Measurements from ENCODE around the gene LLGL1.

The LLGL1 gene

DNA sequence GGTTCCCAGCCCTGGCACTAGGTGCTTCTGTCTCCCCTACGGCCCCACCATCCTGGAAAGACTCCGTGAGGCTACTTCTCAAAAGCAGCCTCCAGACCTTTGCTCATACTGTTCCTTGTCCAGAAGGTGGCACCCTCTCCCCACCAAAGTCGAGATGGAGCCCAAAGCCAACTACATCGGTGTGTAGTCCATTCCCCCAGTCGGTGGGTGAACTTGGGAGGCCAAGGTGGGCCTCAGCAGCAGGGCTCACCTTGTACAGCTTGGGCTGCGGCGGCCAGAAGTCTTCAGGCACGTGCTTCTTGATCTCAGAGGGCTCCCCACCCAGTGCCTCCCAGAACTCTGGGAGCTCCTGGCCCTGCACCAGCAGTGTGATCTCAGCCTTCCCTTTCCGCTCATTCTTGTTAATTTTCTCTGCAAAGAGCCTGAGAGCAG lies 22.9 kb downstream of the LLGL1 start:
- peaks cover 68% of the 10 kb centered on the region for H3K36me3 ChIP-seq (ENCODE audit: insufficient read depth, low read length)

DNA sequence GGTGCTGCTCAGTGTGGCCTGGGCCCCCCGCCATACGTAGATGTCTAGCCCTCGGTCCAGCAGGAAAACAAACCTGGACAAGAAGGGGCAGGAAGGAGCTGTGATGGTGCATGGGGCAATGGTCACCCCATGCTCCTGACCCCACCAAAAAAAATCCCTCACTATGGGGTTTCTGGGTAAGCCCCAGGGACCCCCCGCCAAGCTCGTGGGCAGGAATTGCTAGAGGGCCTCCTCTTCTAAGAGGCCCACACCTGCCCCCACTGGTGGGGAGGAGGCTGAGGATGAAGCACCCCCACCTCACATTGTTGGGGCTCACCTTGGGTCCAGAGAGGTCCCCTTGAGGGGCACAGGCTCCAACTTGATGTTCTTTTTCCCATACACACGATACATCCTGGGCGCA lies 23.4 kb downstream of the LLGL1 start:
- H4K20me1 ChIP-seq (ENCODE audit: insufficient read depth, low read length): no peaks in the 10 kb centered on the region

More for the DNA sequence above, 22.9 kb downstream of the LLGL1 start:
- no peak overlapping the region for H2AFZ ChIP-seq (ENCODE audit: low read length)
- H3K9me3 ChIP-seq (ENCODE audit: low read length): no peaks in the 10 kb centered on the region
- no peak for TF ChIP-seq EZH2 (IDR thresholded peaks at IDR 0.05; ENCODE audit: borderline replicate concordance, low read length)
- TF ChIP-seq, protein P1, sequence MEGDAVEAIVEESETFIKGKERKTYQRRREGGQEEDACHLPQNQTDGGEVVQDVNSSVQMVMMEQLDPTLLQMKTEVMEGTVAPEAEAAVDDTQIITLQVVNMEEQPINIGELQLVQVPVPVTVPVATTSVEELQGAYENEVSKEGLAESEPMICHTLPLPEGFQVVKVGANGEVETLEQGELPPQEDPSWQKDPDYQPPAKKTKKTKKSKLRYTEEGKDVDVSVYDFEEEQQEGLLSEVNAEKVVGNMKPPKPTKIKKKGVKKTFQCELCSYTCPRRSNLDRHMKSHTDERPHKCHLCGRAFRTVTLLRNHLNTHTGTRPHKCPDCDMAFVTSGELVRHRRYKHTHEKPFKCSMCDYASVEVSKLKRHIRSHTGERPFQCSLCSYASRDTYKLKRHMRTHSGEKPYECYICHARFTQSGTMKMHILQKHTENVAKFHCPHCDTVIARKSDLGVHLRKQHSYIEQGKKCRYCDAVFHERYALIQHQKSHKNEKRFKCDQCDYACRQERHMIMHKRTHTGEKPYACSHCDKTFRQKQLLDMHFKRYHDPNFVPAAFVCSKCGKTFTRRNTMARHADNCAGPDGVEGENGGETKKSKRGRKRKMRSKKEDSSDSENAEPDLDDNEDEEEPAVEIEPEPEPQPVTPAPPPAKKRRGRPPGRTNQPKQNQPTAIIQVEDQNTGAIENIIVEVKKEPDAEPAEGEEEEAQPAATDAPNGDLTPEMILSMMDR (IDR thresholded peaks at IDR 0.05; ENCODE audit: low read length): peak; percentile 82
- H3K9me2 ChIP-seq (ENCODE audit: low read depth, low read length): no peaks in the 10 kb centered on the region
- no peak overlapping the region for H3K4me3 ChIP-seq (ENCODE audit: low read depth, low read length, poor library complexity, severe bottlenecking)
- no peaks in the 10 kb centered on the region for H4K20me1 ChIP-seq (ENCODE audit: insufficient read depth, low read length)
- H3K79me2 ChIP-seq (ENCODE audit: insufficient read depth, low read length): no peaks in the 10 kb centered on the region
- no peaks in the 10 kb centered on the region for H3K4me1 ChIP-seq (ENCODE audit: insufficient read depth, low read length, severe bottlenecking)
- no peak overlapping the region for H3K9ac ChIP-seq (ENCODE audit: low read length)
- H3K4me2 ChIP-seq (ENCODE audit: low read length): no peak overlapping the region
- H3K27ac ChIP-seq (ENCODE audit: low read depth, low read length, poor library complexity, severe bottlenecking): no peak overlapping the region
- H3K27me3 ChIP-seq (ENCODE audit: insufficient read depth, low read length): no peaks in the 10 kb centered on the region
- H3F3A ChIP-seq (ENCODE audit: insufficient read depth, low read length): no peaks in the 10 kb centered on the region

DNA sequence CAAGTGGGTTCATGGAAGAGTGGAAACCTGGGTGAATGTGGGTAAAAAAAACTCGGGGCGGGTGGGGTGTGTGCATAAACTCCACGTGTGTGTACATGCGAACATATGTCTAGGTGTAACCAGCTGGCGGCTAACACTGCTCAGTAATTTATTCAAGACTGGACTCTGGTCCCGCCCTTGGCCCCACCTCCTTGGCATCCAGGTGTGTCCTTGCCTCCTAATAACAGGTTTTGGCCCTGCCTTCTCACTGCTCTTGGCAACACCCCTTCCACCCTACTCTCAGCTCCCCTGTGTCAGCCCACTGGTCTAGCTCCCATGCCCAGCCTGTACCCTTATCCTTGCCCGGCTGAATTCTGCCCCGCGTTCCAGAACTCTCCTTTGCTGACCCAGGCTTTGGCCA lies 24.8 kb downstream of the LLGL1 start:
- no peaks in the 10 kb centered on the region for H3K9me3 ChIP-seq (ENCODE audit: low read length)
- TF ChIP-seq, protein P1 (IDR thresholded peaks at IDR 0.05; ENCODE audit: low read length): no peak
- no peak for TF ChIP-seq EZH2 (IDR thresholded peaks at IDR 0.05; ENCODE audit: borderline replicate concordance, low read length)
- peaks cover 82% of the 10 kb centered on the region for H3K36me3 ChIP-seq (ENCODE audit: insufficient read depth, low read length)
- no peak overlapping the region for H3K4me2 ChIP-seq (ENCODE audit: low read length)
- no peak overlapping the region for H3K27ac ChIP-seq (ENCODE audit: low read depth, low read length, poor library complexity, severe bottlenecking)
- H3K27me3 ChIP-seq (ENCODE audit: insufficient read depth, low read length): no peaks in the 10 kb centered on the region
- H3K9me2 ChIP-seq (ENCODE audit: low read depth, low read length): no peaks in the 10 kb centered on the region
- no peak overlapping the region for H3K9ac ChIP-seq (ENCODE audit: low read length)
- H3K4me3 ChIP-seq (ENCODE audit: low read depth, low read length, poor library complexity, severe bottlenecking): no peak overlapping the region
- H3K79me2 ChIP-seq (ENCODE audit: insufficient read depth, low read length): no peaks in the 10 kb centered on the region
- no peaks in the 10 kb centered on the region for H3K4me1 ChIP-seq (ENCODE audit: insufficient read depth, low read length, severe bottlenecking)
- no peak overlapping the region for H2AFZ ChIP-seq (ENCODE audit: low read length)
- H3F3A ChIP-seq (ENCODE audit: insufficient read depth, low read length): no peaks in the 10 kb centered on the region
- H4K20me1 ChIP-seq (ENCODE audit: insufficient read depth, low read length): no peaks in the 10 kb centered on the region

More for the DNA sequence above, 23.4 kb downstream of the LLGL1 start:
- Histone ChIP-seq H3K9me3 (ENCODE audit: low read length) (no peaks in the 10 kb centered on the region), H3K9ac (ENCODE audit: low read length) (no peak overlapping the region), H3K36me3 (ENCODE audit: insufficient read depth, low read length) (peaks cover 73% of the 10 kb centered on the region), H3K4me2 (ENCODE audit: low read length) (no peak overlapping the region), H3K27me3 (ENCODE audit: insufficient read depth, low read length) (no peaks in the 10 kb centered on the region), H3K79me2 (ENCODE audit: insufficient read depth, low read length) (no peaks in the 10 kb centered on the region), H3K4me3 (ENCODE audit: low read depth, low read length, poor library complexity, severe bottlenecking) (no peak overlapping the region), H3K9me2 (ENCODE audit: low read depth, low read length) (no peaks in the 10 kb centered on the region), H3F3A (ENCODE audit: insufficient read depth, low read length) (no peaks in the 10 kb centered on the region), H3K4me1 (ENCODE audit: insufficient read depth, low read length, severe bottlenecking) (no peaks in the 10 kb centered on the region), H3K27ac (ENCODE audit: low read depth, low read length, poor library complexity, severe bottlenecking) (no peak overlapping the region), H2AFZ (ENCODE audit: low read length) (no peak overlapping the region)
- TF ChIP-seq EZH2 (IDR thresholded peaks at IDR 0.05; ENCODE audit: borderline replicate concordance, low read length): no peak
- TF ChIP-seq, protein P1 (IDR thresholded peaks at IDR 0.05; ENCODE audit: low read length): no peak
